ENCODE measurements around the gene ZNF217. TPM values are rescaled to one million over a fixed set of nuclear protein-coding genes. Genes with fewer than 3 reads are reported as not detected.
A peak's percentile ranks its signal among the peaks of the same experiment; 100 is the strongest.
"Not testable (repeated sequence)": the region's sequence is repeated elsewhere in the genome, so short reads cannot be mapped to it uniquely, and the experiment has no call there.

Gene ZNF217
- total RNA-seq, 1 experiment from 2014 or later = 9.7 TPM

DNA sequence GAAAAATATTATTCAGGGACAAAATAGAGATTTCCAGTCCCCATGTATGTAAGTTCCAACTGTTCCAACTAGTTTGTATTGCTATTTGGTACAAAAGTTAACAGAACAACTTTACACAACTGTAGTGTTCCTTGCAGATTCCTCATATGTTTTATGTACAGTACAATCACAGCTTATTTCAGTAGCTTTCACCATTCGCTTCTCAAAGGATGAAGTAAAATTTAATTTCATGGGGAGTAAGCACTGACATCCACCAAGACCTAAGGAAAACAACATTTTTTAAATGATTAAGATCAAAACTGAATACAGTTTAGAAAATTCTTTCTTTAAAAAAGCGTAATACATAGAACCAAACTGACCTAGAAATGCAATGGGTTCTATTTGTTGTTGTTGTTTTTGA, 24.6 kb downstream of the ZNF217 start:
- DNase-seq (ENCODE audit: low read depth) = no peak

DNA sequence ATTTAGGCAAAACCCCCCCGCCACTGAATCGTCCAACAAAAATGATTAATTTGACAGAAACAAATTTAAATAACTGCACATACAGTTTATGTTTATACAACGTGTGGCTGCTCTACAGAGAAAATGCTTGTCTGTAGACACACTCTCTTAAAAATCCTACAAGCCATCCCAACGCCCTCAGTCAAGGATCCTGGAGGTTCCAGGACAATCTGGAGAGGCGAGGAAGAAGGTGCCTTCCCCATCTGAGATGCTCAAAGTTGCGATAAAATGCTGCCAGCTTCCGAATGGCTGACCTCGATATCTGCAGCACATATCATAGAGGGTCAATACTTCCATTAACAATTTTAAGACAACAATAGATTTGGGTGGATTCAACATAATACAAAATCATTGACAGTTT, 25.3 kb downstream of the ZNF217 start:
- no peak for DNase-seq (ENCODE audit: low read depth)

DNA sequence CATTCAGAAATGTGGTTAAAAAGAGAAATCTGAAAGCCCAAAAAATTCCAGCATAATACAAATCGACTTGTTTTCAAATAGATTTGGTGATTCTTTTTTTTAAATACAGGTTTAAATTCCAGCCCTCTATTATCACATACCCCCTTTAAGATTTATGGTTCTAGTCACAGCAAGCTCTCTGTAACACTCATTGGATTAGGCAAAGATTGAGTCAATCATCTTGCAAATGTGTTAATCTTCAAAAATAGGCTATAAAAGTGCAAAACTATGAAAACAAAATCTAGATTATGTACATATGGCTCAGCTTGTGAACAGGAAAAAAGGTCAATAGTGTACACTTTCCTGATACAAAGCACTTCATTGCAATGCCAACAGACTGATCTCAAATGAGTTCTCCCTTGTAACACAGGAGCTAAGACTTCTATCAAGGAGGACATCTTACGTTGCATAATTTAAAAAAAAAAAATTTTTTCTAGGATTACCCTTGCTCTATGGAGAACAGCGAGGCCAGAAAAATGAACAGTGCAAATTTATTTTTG, 26.2 kb downstream of the ZNF217 start:
- no peak for DNase-seq (ENCODE audit: low read depth)

DNA sequence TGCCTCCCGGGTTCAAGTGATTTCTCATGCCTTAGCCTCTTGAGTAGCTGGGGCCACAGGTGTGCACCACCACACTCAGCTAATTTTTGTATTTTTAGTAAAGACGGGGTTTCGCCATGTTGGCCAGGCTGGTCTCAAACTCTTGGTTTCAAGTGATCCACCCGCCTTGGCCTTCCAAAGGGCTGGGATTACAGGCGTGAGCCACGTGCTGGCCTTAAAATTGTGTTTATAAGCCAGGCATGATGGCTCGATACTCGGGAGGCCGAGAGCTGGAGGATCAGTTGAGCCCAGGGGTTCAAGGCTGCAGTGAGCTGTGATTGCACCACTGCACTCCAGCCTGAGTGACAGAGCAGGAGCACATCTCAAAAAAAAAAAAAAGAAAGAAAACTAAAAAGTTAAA, 27.0 kb downstream of the ZNF217 start:
- DNase-seq (ENCODE audit: low read depth) = not testable (repeated sequence)

DNA sequence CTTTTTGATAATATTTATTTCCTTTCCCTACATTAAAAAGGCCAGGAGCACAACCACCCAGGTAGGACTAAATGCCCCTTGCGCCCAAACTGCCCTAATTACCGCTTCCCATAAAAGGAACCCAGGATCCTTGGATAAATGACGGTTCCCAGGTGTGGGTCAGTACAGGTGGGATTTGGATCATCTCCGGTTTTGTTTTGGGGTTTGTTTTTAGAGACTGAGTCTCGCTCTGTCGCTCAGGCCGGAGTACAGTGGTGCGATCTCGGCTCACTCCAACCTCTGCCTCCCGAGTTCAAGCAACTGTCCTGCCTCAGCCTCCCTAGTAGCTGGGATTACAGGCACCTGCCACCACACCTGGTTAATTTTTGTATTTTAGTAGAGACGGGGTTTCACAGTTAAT, 28.4 kb downstream of the ZNF217 start:
- no peak for DNase-seq (ENCODE audit: low read depth)

DNA sequence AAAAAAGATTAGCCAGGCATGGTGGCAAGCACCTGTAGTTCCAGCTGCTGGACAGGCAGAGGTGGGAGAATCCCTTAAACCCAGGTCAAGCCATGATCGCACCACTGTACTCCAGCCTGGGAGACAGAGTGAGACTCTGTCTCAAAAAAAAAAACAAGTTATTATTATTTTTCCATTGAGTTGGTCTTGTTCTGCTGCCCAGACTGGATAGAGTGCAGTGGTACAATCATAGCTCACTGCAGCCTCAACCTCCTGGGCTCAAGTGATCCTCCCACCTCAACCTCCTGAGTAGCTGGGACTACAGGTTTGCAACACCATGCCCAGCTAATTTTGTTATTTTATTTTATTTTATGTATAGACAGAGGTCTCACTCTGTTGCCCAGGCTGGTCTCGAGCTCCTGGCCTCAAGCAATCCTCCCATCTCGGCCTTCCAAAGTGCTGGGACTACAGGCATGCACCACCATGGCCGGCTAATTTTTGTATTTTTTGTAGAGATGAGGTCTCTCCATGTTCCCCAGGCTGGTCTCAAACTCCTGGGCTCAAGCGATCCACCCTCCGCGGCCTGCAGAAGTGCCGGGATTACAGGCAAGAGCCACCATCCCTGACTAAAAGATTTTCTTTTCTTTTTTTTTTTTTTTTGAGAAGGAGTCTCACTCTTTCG, 31.4 kb downstream of the ZNF217 start:
- not testable (repeated sequence) for DNase-seq (ENCODE audit: low read depth)

DNA sequence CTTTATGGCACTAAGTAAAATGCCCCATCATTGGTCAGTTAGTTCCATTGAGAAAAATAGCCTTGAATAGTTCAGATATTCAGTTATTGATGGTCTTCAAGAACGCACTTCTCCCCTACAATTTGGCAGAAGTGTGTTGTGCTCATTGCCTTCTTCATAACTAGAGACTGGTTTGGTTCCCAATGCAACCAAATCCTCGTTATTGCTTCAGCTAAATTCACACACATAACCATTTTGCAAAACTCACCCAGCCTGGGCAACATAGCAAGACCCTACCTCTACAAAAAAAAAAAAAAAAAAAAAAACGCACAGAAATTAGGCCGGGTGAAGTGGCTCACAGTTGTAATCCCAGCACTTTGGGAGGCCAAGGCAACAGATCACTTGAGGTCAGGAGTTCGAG, 32.1 kb downstream of the ZNF217 start:
- DNase-seq (ENCODE audit: low read depth) = no peak

DNA sequence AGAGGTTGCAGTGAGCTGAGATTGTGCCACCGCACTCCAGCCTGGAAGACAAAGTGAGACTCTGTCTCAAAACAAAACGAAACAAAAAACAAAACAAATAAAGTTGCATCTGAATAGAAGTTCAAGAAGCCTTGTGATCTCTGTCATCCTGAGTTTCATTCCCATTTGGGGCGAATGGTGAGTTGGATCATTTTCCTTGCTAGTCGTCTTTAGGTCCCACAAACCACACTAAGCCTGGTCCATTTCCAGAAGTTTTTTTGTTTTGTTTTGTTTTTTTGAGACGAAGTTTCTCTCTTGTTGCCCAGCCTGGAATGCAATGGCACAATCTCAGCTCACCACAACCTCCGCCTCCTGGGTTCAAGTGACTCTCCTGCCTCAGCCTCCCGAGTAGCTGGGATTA, 33.8 kb downstream of the ZNF217 start:
- no peak for DNase-seq (ENCODE audit: low read depth)

DNA sequence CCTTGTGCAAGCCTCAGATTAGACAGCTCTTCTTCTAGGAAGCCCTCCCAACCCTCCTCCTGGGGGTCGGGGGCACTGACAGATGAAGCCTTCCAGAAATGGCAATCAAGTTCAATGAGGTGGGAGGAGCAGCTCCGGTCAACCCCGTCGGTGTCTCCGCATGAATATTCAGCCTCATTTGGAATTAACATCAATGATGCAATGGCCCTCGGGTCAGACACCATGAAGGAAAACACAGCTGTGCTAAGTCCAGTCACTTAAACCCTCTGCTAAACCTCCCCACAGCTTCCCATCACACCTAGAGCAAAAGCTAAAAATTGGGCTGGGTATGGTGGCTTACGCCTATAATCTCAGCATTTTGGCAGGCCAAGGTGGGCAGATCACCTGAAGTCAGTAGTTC, 36.5 kb downstream of the ZNF217 start:
- DNase-seq (ENCODE audit: low read depth) = no peak

DNA sequence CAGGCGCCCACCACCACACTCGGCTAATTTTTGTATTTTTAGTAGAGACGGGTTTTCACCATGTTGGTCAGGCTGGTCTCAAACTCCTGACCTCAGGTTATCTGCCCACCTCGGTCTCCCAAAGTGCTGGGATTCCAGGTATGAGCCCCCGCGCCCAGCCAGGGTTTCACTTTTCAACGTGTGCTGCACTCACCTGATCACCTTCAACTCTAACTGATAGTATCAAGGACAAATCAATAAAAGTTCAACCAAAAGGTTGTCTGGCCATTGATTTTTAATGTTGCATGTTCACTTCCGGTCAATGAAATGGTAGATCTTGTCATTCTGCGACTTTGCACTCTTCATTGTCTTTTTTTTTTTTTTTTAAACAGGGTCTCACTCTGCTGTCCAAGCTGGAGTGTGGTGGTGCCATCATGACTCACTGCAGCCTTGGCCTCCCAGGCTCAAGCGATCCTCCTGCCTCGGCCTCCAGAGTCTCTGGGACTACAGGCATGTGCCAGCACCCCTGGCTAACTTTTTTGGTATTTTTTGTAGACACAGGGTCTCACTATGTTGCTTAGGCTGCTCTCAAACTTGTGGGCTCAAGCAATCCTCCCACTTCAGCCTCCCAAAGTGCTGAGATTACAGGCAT, 37.3 kb downstream of the ZNF217 start:
- no peak for DNase-seq (ENCODE audit: low read depth)

DNA sequence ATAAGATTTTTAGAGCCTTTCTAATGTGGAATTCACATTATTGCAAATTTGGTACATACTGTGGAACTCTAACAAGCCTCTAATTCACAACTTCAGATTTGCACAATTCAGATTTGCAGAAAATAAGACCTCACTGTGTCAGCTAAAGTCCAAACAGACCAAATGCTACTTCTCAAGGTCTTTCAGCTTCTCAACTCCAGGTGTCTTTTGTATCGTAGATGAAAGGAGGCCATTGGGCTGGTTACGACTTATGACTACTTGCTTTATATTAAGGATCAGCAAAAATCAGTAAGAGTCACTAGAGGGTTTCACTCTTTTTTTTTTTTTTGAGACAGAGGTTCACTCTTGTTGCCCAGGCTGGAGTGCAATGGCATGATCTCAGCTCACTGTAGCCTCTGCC, 37.8 kb downstream of the ZNF217 start:
- DNase-seq (ENCODE audit: low read depth) = no peak

DNA sequence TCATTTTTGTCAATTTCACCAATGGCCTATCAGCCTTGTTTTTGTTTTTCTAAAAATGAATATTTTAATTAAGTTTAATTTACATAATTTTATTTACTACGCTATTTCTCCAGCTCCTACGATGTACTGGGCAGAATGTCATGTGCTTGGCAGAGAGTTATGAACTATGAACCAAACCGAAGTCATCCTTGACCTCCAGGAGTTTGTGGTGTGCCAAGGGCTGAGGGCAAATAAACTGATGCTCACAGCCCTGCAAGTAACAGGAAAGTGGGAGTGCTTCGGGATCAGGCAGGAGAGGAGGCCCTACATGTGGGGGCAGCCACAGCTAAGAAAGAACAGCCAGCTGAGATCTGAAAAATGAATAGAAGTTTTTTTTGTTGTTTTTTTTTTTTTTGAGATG, 38.6 kb downstream of the ZNF217 start:
- no peak for DNase-seq (ENCODE audit: low read depth)

DNA sequence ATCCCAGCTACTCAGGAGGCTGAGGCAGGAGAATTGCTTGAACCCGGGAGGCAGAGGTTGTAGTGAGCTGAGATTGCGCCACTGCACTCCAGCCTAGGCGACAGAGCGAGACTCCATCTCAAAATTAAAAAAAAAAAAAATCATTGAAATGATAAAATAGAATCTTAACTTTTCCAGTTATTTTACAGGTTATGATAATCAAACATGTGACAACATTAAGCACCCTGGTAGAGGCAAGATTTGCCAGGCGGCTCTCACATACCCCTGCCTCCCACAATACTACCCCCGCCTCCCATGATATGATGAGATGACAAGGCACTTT, 41.1 kb downstream of the ZNF217 start:
- DNase-seq (ENCODE audit: low read depth) = not testable (repeated sequence)

DNA sequence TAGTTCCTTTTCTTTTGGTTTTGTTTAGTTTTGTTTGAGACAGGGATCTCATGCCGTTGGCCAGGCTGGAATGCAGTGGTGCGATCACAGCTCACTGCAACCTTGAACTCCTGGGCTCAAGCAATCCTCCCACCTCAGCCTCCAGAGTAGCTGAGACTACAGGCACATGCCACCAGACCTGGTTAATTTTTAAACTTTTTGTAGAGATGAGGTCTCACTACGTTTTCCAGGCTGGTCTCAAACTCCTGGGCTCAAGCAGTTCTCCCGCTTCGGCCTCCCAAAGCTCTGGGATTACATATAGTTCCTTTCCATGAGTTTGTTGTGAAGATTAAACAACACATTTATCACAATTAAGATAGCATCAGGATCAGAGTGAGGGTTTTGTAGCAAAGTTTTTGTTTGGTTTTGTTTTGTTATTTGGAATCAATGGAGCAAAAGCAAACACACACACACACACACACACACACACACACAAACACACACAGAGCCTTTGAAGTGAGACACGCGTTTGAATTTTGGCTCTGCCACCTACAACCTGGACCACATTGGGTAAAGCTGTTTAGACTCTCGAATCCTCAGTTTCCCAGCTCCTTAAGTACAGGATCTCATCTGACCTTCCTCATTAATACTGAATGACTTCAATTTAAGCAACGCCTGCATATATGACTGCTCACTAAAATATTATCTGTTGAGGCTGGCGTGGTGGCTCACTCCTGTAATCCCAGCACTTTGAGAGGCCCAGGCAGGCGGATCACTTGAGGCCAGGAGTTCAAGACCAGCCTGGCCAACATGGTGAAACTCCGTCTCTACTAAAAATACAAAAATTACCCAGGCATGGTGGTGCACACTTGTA, 41.7 kb downstream of the ZNF217 start:
- DNase-seq (ENCODE audit: low read depth) = not testable (repeated sequence)

DNA sequence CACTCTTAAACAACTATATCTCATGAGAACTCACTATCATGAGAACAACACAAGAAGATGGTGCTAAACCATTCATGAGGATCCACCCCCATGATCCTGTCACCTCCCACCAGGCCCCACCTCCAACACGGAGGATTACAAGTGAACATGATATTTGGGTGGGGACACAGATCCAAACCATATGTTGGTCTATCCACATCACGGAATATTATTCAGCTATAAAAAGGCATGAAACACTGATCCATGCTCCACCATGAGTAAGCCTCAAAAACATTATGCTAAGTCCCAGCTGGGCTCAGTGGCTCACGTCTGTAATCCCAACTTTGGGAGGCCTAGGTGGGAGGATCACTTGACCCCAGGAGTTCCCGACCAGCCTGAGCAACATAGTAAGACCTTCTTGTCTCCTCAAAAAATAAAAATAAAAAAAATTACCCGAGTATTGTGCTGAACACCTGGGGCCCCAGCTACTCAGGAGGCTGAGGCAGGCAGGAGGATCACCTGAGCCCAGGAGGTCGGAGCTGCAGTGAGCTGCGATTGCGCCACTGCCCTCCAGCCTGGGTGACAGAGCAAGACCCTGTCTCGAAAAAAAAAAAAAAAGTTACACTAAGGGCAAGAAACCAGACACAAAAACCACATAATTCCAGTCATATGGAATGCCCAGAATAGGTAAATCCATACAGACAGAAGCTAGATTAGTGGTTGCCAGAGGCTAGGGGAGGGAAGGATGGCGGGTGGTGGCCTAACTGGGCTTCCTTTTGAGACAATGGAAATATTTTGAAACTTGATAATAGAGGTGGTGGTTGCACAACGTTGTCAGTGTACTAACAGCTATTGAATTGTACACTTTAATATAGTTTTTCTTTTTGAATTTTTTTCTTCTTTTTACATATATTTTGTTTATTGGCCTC, 43.1 kb downstream of the ZNF217 start:
- DNase-seq (ENCODE audit: low read depth) = no peak

DNA sequence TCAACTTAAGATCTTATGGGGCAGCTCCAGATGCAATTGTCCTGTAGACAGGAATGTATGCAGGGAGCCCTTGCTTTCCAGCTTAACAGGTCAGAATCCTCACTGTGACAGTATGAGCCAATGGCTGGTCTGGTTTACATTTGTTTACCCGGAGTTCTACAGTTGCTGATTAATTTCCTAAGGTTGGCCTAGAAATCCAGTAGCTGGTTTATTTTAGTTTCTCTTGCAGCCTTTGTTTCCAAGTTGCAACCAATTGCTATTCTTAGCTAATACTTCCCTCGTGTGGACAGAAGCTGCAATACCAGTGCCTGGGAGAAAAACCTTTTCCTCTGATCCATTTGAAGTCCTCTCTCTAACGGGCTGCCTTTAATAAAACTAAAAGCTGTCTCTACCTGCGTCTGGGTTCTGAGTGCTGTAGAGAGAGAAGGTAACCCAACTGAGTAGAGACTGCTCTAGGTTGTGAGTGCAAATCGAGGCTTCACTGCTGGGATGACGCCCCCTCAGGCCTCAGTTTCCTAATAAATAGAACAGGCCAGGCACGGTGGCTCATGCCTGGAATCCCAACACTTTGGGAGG, 45.9 kb downstream of the ZNF217 start:
- DNase-seq (ENCODE audit: low read depth) = peak; percentile 39

DNA sequence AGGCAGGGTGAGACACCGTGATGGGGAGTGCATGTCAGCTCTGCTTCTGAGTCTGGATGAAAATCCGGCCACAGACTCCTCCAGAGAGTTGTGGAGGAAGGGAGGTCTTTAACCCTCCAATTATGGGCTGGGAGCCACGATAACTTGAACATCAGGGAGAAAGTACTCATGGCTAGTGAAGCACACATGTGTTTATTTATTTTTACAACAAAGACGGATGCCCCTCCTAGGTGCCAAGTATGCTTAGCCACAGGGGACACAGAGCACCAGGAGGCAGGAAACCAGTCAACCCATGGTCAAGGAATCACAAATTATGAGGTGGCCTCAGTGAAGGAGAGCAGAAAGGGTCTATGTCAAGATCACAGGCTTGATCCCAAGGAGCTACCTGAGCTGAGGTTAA, 54.1 kb downstream of the ZNF217 start:
- DNase-seq (ENCODE audit: low read depth) = peak; percentile 8

DNA sequence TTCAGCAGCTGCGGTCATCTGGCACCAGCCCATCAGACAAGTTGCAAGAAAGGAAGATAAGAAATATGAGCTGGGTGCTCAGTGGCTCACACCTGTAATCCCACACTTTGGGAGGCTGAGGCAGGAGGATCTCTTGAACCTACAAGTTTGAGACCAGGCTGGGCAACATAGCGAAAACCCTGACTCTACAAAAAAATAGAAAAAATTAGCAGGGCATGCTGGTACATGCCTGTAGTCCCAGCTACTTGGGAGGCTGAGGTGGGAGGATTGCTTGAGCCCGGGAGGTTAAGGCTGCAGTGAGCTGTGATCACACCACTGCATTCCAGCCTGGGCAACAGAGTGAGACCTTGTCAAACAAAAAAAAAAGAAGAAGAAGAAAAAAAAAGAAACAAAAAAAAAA, 57.3 kb downstream of the ZNF217 start:
- not testable (repeated sequence) for DNase-seq (ENCODE audit: low read depth)

DNA sequence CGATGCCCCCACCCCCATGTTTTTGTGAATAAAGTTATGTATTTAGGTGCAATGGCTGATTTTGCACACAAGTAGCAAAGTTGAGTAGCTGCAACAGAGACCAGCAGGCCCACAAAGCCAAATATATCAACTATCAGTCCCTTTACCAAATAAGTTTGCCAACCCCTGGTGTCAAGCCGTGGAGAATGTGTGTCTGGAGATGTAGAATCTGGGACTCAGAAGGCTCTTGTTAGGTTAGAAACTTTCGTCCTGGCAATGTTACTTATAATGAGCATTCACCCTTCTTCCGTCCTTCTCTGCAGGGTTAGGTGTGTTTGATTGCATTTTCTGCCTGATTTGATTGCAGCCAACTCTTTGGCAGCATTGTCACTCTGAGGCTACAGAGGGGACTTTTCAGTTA, 57.8 kb downstream of the ZNF217 start:
- no peak for DNase-seq (ENCODE audit: low read depth)

DNA sequence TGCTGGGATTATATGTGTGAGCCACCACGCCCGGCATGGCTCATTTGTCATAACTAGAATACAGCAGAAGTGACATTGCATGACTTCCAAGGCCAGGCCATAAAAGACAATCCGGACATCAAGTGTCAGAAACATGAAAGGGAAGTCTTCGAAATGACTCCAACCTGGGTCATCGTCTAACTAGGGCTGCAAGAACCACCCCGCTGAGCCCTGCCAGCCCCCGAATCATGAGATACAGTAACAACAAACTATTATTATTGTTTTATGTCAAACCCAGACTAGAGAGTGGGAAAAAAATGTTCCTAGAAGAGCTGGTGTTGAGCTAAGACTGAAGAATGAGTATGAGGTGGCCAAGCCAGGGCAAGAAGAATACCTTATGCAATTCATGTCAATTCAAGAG, 59.6 kb downstream of the ZNF217 start:
- DNase-seq (ENCODE audit: low read depth) = no peak

DNA sequence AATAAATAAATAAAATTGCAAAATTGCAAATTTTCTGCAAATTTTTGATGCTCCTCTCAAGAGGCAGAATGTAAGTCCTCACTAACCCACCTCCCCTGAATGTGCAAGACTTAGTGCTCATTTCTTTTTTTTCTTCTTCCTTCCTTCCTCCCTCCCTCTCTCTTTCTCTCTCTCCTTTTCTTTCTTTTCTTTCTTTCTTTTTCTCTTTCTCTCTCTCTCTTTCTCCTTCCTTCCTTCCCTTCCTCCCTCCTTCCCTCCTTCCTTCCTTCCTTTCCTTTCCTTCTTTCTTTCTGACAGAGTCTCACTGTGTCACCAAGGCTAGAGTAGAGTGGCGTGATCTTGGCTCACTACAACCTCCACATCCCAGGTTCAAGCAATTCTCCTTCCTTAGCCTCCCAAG, 60.1 kb downstream of the ZNF217 start:
- no peak for DNase-seq (ENCODE audit: low read depth)
